ENCODE results near the gene MCCC1.

The MCCC1 gene

DNA sequence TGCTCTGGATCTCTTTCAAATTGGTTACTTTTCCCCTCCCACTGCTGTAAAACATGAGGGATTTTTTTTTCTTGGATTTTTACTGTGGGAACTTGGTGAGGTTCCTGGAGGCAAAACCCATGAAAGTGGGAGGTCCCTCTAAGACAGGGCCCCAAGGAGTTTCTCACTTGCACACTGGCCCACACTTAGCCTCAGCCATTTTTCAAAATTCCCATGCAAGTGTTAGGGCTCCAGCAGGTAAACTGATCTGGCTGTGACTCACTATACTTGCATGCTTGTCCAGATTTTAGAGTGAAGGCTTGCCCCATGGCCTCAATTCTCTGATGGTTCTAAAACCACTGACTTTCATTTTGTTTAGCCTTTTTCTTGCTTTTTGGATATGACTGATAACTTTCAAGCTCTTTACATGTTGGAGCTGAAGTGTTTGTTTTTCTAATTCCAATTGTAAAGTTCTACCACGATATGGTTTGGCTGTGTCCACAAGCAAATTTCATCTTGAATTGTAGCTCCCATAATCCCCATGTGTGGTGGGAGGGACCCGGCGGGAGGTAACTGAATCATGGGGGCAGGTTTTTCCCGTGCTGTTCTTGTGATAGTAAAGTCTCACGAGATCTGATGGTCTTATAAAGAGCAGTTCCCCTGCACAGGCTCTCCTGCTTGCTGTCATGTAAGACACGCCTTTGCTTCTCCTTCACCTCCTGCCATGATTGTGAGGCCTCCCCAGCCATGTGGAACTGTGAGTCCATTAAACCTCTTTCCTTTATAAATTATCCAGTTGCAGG, 37.7 kb downstream of the MCCC1 start:
- Histone ChIP-seq H3K9me2 (replicated peaks; ENCODE audit: low read depth, low read length) (no peaks in the 10 kb centered on the region), H2AFZ (ENCODE audit: low read length) (no peak overlapping the region), H3F3A (ENCODE audit: low read depth) (no peaks in the 10 kb centered on the region), H3K4me2 (ENCODE audit: low read depth, low read length, poor library complexity, severe bottlenecking) (no peak overlapping the region), H4K20me1 (ENCODE audit: insufficient read depth, low read length, poor library complexity, severe bottlenecking) (no peaks in the 10 kb centered on the region), H3K27me3 (ENCODE audit: insufficient read depth, low read length, poor library complexity, severe bottlenecking) (no peaks in the 10 kb centered on the region), H3K4me3 (ENCODE audit: low read length, poor library complexity, severe bottlenecking) (no peak overlapping the region), H3K79me2 (ENCODE audit: insufficient read depth, low read length) (no peaks in the 10 kb centered on the region), H3K4me1 (ENCODE audit: insufficient read depth, low read length, poor library complexity, severe bottlenecking) (no peaks in the 10 kb centered on the region), H3K9me3 (ENCODE audit: insufficient read depth, low read depth, low read length) (peaks cover 2% of the 10 kb centered on the region; the same call in 1 of the 2 replicates), H3K9ac (ENCODE audit: low read depth, low read length, poor library complexity, severe bottlenecking) (no peak overlapping the region), H3K36me3 (ENCODE audit: insufficient read depth, low read length) (peaks cover 16% of the 10 kb centered on the region; the same call in 1 of the 2 replicates)
- no peak for TF ChIP-seq EZH2phosphoT487 (IDR thresholded peaks at IDR 0.05; ENCODE audit: borderline replicate concordance)
- TF ChIP-seq, protein P1, sequence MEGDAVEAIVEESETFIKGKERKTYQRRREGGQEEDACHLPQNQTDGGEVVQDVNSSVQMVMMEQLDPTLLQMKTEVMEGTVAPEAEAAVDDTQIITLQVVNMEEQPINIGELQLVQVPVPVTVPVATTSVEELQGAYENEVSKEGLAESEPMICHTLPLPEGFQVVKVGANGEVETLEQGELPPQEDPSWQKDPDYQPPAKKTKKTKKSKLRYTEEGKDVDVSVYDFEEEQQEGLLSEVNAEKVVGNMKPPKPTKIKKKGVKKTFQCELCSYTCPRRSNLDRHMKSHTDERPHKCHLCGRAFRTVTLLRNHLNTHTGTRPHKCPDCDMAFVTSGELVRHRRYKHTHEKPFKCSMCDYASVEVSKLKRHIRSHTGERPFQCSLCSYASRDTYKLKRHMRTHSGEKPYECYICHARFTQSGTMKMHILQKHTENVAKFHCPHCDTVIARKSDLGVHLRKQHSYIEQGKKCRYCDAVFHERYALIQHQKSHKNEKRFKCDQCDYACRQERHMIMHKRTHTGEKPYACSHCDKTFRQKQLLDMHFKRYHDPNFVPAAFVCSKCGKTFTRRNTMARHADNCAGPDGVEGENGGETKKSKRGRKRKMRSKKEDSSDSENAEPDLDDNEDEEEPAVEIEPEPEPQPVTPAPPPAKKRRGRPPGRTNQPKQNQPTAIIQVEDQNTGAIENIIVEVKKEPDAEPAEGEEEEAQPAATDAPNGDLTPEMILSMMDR (conservative IDR thresholded peaks at IDR 0.05; ENCODE audit: low read length), result no peak

DNA sequence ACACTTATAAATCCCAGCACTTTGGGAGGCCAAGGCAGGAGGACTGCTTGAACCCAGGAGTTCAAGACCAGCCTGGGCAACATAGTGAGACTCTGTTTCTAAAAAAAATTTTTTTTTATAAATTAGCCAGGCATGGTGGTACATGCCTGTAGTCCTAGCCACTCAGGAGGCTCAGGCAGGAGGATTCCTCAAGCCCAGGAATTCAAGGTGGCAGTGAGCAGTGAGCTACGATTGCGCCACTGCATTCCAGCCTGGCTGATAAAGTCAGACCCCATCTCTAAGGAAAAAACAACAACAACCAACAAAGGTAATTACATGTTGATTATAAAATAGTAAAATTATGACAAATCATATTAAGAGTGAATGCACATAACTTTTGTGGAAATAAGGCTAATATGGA, 40.9 kb downstream of the MCCC1 start:
- H2AFZ ChIP-seq (ENCODE audit: low read length), result no peak overlapping the region
- no peak overlapping the region for H3K4me2 ChIP-seq (ENCODE audit: low read depth, low read length, poor library complexity, severe bottlenecking)
- no peak overlapping the region for H3K9ac ChIP-seq (ENCODE audit: low read depth, low read length, poor library complexity, severe bottlenecking)
- H3K79me2 ChIP-seq (ENCODE audit: insufficient read depth, low read length), result no peaks in the 10 kb centered on the region
- no peak for TF ChIP-seq EZH2phosphoT487 (IDR thresholded peaks at IDR 0.05; ENCODE audit: borderline replicate concordance)
- H3K9me3 ChIP-seq (ENCODE audit: insufficient read depth, low read depth, low read length), result no peaks in the 10 kb centered on the region
- no peaks in the 10 kb centered on the region for H3K27me3 ChIP-seq (ENCODE audit: insufficient read depth, low read length, poor library complexity, severe bottlenecking)
- H3K36me3 ChIP-seq (ENCODE audit: insufficient read depth, low read length), result peaks cover 5% of the 10 kb centered on the region; the same call in 1 of the 2 replicates
- no peaks in the 10 kb centered on the region for H3K9me2 ChIP-seq (replicated peaks; ENCODE audit: low read depth, low read length)
- H3K4me3 ChIP-seq (ENCODE audit: low read length, poor library complexity, severe bottlenecking), result no peak overlapping the region
- no peaks in the 10 kb centered on the region for H3F3A ChIP-seq (ENCODE audit: low read depth)
- H3K4me1 ChIP-seq (ENCODE audit: insufficient read depth, low read length, poor library complexity, severe bottlenecking), result no peaks in the 10 kb centered on the region
- no peaks in the 10 kb centered on the region for H4K20me1 ChIP-seq (ENCODE audit: insufficient read depth, low read length, poor library complexity, severe bottlenecking)

DNA sequence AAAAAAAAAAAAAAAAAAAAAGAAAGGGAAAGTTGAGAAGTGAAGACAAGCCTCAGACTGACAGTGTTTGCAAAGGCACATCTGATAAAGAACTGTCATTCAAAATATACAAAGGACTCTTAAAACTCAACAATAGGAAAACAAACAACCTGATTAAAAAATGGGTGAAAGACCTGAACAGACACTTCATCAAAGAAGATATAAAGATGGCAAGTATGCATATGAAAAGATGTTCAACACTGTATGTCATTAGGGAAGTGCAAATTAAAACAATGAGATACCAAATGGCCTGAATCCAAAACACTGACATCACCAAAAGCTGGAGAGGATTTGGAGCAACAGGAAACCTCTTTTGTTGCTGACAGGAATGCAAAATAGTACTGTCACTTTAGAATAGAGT, 48.6 kb downstream of the MCCC1 start:
- H3K9me2 ChIP-seq (replicated peaks; ENCODE audit: low read depth, low read length), result no peaks in the 10 kb centered on the region
- no peaks in the 10 kb centered on the region for H3K4me1 ChIP-seq (ENCODE audit: insufficient read depth, low read length, poor library complexity, severe bottlenecking)
- peaks cover 49% of the 10 kb centered on the region for H3K36me3 ChIP-seq (ENCODE audit: insufficient read depth, low read length)
- H2AFZ ChIP-seq (ENCODE audit: low read length), result no peak overlapping the region
- no peak overlapping the region for H3K4me2 ChIP-seq (ENCODE audit: low read depth, low read length, poor library complexity, severe bottlenecking)
- H4K20me1 ChIP-seq (ENCODE audit: insufficient read depth, low read length, poor library complexity, severe bottlenecking), result no peaks in the 10 kb centered on the region
- no peaks in the 10 kb centered on the region for H3K27me3 ChIP-seq (ENCODE audit: insufficient read depth, low read length, poor library complexity, severe bottlenecking)
- TF ChIP-seq, protein P1 (conservative IDR thresholded peaks at IDR 0.05; ENCODE audit: low read length), result no peak
- TF ChIP-seq EZH2phosphoT487 (IDR thresholded peaks at IDR 0.05; ENCODE audit: borderline replicate concordance), result no peak
- no peaks in the 10 kb centered on the region; the same call in 1 of the 2 replicates for H3K79me2 ChIP-seq (ENCODE audit: insufficient read depth, low read length)
- H3F3A ChIP-seq (ENCODE audit: low read depth), result no peaks in the 10 kb centered on the region
- H3K4me3 ChIP-seq (ENCODE audit: low read length, poor library complexity, severe bottlenecking), result no peak overlapping the region
- H3K9me3 ChIP-seq (ENCODE audit: insufficient read depth, low read depth, low read length), result no peaks in the 10 kb centered on the region
- H3K9ac ChIP-seq (ENCODE audit: low read depth, low read length, poor library complexity, severe bottlenecking), result no peak overlapping the region
